GM10266 (cell line): ENCODE measurements around the gene ULK4.

Experiments used
- DNase-seq: peaks from one replicate; pipeline ENCODE4 v3.0.0; 2012; ENCODE audit errors: extremely low spot score
- TF ChIP-seq, protein P1 (sequence below): IDR thresholded peaks from 2 replicates; pipeline ENCODE4 v1.5.1; 2012; ENCODE audit warnings: mild to moderate bottlenecking, low read depth; ENCODE audit not compliant: control insufficient read depth, insufficient read depth; ENCODE audit errors: missing control alignments

ULK4 gene

DNA sequence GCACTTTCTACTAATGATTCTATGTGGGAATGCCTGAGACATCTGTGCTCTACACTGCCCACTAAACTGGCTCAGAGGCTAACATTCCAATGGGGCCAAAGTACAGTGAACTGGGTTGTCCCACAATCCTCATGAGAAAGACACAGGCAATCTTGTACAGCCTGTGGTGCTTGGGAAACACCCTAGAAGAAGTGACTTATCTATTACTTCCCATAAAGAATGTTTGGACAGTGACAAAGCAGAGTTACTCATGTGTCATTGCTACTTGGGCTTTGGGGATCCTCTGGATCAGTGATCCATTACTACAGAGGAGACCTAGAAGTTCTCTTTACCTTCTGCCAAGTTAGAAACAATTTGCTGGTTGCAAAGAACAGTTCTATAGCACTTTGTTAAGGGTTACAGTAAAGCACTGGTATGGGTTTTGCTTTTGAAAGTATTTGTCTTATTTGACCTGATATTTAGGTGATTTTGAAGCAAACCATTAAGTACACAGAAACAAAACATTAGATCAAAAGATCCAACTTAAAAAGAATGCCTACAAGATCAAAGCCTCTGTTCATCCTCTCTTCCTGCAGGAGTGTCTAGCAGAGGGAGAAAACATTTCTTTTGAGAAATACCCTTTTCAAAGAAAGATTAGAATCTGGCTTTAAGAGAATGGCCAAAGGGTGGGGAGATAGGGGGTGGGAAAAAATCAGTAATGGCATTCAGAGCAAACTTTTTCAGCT lies 686.8 kb downstream of the ULK4 start:
- TF ChIP-seq, protein P1, sequence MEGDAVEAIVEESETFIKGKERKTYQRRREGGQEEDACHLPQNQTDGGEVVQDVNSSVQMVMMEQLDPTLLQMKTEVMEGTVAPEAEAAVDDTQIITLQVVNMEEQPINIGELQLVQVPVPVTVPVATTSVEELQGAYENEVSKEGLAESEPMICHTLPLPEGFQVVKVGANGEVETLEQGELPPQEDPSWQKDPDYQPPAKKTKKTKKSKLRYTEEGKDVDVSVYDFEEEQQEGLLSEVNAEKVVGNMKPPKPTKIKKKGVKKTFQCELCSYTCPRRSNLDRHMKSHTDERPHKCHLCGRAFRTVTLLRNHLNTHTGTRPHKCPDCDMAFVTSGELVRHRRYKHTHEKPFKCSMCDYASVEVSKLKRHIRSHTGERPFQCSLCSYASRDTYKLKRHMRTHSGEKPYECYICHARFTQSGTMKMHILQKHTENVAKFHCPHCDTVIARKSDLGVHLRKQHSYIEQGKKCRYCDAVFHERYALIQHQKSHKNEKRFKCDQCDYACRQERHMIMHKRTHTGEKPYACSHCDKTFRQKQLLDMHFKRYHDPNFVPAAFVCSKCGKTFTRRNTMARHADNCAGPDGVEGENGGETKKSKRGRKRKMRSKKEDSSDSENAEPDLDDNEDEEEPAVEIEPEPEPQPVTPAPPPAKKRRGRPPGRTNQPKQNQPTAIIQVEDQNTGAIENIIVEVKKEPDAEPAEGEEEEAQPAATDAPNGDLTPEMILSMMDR = no peak

GRCh38 chr3:41272667-41273066 lies 689.2 kb downstream of the ULK4 start:
- TF ChIP-seq, protein P1 = no peak
- no peak for DNase-seq

More for the DNA sequence above, 686.8 kb downstream of the ULK4 start:
- DNase-seq = no peak

- TF ChIP-seq, protein P1 = no peak
- no peak for DNase-seq
These were observed 693.8 kb downstream of the ULK4 start for GRCh38 chr3:41267975-41268640.

DNA sequence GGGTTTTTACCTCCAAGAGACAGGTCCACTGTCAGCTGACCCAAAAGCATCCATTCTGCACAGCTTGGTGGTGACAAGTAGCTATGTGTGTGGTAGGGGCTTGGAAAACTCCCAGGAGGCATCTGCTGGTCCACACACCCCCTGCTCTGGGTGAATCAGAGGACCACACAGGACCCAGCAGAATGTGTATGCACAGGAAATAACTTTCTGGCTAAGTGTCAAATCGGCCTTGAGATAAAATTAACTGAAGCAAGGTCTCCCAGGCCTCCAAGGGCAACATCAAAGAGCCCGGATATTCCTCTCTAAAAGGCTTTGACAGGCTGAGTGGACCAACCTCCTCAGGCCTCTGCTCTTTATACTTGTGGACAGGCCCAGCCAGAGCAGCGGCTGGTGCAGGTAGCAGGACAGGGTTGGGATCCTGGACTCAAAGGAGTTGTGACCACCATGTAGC lies 696.1 kb downstream of the ULK4 start:
- TF ChIP-seq, protein P1 = no peak
- no peak for DNase-seq

DNA sequence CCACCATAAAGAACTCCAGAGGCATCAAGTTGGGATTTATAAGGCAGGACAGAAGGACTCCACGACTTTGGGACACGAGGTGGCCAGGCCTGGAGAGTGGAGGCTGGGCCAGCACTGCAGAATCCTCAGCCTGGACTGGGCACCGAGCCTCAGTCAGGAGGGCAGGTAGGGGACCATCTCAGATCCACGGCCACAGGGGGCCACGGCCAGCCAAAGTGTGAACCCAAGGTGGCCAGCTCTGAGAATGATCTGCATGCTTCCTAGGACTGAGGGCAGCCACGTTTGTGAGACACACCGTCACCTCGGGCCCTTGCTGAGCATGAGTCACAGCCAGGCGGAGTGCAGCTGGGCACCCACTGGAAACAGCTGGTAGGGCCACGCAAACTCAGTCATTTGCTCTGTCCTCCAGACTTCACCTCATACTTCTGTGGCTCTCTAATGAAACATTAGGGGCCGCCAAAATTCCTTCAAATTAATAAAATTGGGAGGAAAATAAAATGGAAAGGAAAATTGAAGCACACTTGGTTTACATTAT lies 696.8 kb downstream of the ULK4 start:
- TF ChIP-seq, protein P1 = no peak
- DNase-seq = no peak

DNA sequence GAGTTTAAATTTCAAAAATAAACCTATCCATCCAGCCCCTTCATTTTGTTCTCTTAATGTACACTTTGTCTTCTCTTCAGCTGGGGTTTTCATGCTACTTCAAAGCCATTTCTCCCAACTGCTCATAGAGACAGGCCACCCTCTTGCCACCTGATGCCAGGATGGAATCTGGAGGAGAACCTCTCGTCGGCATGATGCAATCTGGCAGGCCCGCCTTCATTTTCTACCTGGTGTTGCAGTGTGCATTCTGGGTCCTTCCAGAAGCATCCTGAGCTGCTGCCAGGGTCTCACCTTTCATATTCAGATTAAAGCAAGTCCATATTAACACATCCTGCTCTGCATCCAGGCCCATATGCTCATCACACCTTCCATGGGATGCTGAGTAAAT lies 701.8 kb downstream of the ULK4 start:
- TF ChIP-seq, protein P1 = no peak
- no peak for DNase-seq
